Neural progenitor cell (in vitro differentiated cells): ENCODE data around the gene CLEC2B.

Experiments used
- EZH2 ChIP-seq: fragments of 200-600 bp; sonication (generic); IDR thresholded peaks from 2 replicates; pipeline ENCODE4 v1.6.1; 2017; ENCODE audit warnings: antibody characterized with exemption, mild to moderate bottlenecking, moderate library complexity
- EZH2phosphoT487 ChIP-seq: fragments of 200-600 bp; sonication (generic); IDR thresholded peaks from 2 replicates; pipeline ENCODE4 v1.6.1; 2017; ENCODE audit warnings: antibody characterized with exemption
- TF ChIP-seq, protein P1 (sequence below): fragments of 200-600 bp; sonication (generic); IDR thresholded peaks from 2 replicates; pipeline ENCODE4 v1.5.1; 2017; ENCODE audit warnings: antibody characterized with exemption, mild to moderate bottlenecking

DNA sequence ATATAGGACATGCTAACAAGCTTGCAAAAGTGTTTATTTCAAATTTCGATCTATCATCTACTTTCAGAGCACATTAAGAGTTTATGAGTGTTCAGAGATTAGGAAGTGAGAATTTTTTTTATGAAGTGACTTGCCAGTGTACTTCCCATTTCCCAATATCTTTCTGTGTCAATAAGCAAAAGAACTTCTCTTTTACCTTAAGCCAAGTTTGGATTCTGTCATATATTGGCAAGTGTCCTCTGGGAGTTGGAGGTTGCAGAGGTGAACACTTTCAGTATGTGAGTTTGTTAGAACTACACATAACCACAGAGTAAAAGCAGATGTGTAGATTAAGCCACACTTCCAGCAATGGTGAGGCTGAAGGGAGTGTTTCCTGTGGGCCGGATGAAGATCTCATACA is 58.5 kb downstream of the CLEC2B start:
- TF ChIP-seq, protein P1, sequence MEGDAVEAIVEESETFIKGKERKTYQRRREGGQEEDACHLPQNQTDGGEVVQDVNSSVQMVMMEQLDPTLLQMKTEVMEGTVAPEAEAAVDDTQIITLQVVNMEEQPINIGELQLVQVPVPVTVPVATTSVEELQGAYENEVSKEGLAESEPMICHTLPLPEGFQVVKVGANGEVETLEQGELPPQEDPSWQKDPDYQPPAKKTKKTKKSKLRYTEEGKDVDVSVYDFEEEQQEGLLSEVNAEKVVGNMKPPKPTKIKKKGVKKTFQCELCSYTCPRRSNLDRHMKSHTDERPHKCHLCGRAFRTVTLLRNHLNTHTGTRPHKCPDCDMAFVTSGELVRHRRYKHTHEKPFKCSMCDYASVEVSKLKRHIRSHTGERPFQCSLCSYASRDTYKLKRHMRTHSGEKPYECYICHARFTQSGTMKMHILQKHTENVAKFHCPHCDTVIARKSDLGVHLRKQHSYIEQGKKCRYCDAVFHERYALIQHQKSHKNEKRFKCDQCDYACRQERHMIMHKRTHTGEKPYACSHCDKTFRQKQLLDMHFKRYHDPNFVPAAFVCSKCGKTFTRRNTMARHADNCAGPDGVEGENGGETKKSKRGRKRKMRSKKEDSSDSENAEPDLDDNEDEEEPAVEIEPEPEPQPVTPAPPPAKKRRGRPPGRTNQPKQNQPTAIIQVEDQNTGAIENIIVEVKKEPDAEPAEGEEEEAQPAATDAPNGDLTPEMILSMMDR: no peak
- no peak for TF ChIP-seq EZH2
- TF ChIP-seq EZH2phosphoT487: no peak
